Fibroblast of mammary gland (primary cell): Measurements from ENCODE around the gene MARCHF2.
A peak's percentile ranks its signal among the peaks of the same experiment; 100 is the strongest.

Source experiments
- DNase-seq: peaks from one replicate; pipeline ENCODE4 v3.0.0-alpha.2; 2010; ENCODE audit warnings: low read depth
- H3K4me3 ChIP-seq: 2 replicates; pipeline ENCODE4 v1.5.1; 2011; ENCODE audit warnings: low read depth, mild to moderate bottlenecking, low read length, moderate library complexity; ENCODE audit not compliant: control insufficient read depth
- TF ChIP-seq, protein P1 (sequence below): conservative IDR thresholded peaks from 2 replicates; pipeline ENCODE4 v1.5.1; 2011; ENCODE audit warnings: low read depth, low read length, inconsistent platforms; ENCODE audit not compliant: control insufficient read depth, insufficient read depth

MARCHF2 gene

DNA sequence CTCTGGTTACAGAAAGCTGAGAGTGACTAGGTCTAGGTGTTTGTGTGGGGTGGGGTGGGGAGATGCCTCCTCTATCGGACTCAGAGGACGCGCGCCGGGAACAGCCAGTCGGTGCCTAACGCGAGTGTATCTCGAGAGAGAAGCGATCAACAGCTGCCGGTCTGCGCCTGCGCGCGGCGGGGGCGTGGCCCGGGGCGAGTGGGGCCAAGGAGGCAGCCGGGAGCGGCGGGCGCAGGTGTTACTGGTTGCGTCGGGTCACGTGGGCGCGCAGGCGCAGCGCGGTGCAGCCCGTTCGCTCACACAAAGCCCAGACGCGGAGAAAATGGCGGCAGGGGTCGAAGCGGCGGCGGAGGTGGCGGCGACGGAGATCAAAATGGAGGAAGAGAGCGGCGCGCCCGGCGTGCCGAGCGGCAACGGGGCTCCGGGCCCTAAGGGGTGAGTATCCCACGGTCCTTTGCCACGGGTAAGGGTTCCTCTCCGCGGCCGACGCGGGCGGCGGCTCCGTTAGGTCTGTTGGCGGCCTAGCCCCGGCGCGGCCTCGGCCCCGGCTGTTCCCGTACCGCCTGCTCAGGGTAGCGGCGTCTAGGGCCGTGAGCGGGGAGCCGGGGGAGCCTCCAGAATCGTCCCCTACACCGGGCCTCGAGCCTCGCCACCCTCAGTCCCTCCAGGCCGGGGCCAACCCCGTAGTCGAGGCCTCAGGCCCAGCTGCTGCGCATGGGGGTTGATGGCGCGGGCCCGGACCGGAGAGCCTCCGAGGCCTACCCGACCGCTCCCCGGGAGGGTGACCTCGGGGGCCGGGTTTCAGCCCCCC lies 31.8 kb downstream of the MARCHF2 start, which contains the start of gene HNRNPM:
Gene HNRNPM, plus strand, starts transcription at position 299 of the 811 bp plus-strand sequence. Its CDS starts 24 bp downstream, at position 323.
- H3K4me3 ChIP-seq = peak within 1 kb of the TSS; percentile 71
- peak; percentile 95 for DNase-seq
- TF ChIP-seq, protein P1, sequence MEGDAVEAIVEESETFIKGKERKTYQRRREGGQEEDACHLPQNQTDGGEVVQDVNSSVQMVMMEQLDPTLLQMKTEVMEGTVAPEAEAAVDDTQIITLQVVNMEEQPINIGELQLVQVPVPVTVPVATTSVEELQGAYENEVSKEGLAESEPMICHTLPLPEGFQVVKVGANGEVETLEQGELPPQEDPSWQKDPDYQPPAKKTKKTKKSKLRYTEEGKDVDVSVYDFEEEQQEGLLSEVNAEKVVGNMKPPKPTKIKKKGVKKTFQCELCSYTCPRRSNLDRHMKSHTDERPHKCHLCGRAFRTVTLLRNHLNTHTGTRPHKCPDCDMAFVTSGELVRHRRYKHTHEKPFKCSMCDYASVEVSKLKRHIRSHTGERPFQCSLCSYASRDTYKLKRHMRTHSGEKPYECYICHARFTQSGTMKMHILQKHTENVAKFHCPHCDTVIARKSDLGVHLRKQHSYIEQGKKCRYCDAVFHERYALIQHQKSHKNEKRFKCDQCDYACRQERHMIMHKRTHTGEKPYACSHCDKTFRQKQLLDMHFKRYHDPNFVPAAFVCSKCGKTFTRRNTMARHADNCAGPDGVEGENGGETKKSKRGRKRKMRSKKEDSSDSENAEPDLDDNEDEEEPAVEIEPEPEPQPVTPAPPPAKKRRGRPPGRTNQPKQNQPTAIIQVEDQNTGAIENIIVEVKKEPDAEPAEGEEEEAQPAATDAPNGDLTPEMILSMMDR = no peak

DNA sequence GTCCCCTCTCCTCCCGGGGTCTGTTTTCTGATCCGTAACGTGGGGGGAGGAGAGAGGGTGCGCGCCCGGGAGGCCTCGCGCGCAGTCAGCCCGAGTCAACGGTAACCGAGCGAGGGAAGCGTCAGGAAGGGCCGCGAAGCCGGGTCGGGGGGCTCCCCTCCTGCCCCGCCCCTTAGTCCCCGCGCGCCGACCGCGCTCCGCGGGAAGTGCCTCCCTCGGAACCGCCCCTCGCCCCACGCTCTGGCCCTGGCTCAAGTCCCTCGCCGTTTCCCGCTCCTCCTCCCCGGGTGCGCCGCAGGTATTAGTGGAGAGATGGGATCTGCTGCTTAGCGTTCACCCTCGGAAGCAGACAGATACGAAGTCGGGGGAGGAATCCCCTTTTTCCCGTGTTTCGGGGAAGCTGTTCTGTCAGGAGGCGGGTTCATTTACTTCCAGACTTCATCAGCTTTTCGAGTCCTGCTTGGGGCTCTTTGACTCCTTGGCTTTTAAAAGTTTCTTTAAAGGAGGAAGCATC lies 32.4 kb downstream of the MARCHF2 start:
- TF ChIP-seq, protein P1 = no peak
- peak overlapping the region; percentile 69 for H3K4me3 ChIP-seq
- no peak for DNase-seq

DNA sequence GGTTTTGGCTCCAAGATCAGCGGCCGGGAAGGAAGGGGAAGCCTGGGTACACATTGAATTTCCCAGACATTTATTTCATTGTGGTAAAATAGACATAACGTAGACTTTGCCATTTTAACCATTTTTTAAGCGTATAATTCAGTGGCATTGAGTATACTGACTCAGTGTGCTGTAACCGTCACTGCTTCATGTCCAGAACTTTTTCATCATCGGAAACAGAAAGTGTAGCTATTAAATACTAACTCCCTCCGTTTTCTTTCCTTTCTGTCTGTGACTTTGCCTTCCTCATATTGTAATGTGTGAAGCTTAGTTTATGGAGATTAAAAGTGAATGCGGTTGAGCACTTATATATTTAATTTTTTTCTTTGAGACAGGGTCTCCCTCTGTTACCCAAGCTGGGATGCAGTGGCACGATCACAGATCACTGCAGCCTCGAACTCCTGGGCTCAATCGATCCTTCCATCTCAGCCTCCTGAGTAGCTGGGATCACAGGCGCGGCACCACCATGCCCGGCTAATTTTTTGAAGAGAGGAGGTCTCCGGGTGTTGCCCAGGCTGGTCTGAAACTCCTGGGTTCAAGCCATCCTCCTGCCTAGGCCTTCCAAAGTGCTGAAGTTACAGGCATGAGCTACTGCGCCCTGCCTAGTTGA lies 33.1 kb downstream of the MARCHF2 start:
- no peak for DNase-seq
- TF ChIP-seq, protein P1 = no peak

DNA sequence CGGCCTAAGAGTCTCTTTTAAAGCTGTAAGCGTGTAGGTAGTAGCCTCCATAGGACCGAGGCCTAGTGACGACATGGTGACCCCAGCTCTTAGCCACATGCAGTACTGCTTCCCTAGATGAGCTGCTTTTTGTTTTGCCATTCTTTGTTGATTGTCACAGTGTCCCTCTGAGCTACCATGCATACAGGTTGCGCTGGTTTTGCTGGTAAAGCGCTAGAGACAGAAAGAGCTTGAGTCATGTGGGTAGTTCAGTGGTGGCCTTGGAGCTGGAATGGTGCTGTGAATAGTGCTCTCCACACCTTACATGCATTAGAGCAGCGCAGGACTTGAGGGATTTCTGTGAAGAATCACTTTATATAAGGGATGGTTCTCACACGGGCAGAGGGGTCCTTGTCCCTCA lies 36.7 kb downstream of the MARCHF2 start:
- TF ChIP-seq, protein P1 = no peak
- H3K4me3 ChIP-seq = no peak overlapping the region
- DNase-seq = no peak

More for the DNA sequence above, 33.1 kb downstream of the MARCHF2 start:
- H3K4me3 ChIP-seq = peak overlapping the region; percentile 69

DNA sequence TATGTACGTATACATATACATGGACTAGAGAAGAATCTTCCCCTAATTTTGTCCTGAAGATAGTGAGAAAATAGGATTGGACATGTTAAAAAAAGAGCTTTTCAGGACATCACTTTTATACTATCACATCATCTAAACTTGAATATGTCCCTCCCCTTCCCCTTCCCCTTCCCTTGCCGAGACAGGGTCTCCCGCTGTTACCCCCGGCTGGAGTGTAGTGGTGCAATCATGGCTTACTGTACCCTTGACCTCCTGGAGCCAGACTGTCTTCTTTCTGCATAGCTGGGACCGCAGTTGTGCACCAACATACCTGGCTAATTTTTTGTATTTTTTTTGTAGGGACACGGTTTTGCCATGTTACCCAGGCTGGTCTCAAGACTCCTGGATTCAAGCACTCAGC lies 38.3 kb downstream of the MARCHF2 start:
- no peak overlapping the region for H3K4me3 ChIP-seq
- TF ChIP-seq, protein P1 = no peak

DNA sequence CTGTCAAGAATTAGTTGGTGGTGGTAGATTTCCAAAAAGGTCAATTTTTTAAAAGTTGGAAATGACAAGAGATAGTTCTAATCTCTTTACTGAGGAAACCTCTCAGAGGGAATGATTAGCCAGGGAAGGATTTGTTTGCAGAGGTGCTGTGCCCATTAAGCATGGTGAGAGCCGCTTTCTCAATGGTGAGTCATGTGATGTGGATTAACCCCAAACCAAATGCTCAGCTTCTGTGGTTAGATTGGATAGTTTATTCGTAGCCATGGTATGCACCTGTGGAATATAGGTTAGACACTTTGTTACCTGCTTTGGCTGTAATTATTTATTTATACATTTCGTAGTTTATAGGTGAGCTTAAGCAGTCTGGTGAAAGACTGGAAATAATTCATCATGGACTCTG lies 38.8 kb downstream of the MARCHF2 start:
- H3K4me3 ChIP-seq = no peak overlapping the region
- TF ChIP-seq, protein P1 = no peak
- DNase-seq = peak; percentile 72

More for the DNA sequence above, 38.3 kb downstream of the MARCHF2 start:
- DNase-seq = no peak
